ENCODE measurements around the gene LIPG.
"Not testable (repeated sequence)": the region's sequence is repeated elsewhere in the genome, so short reads cannot be mapped to it uniquely, and the experiment has no call there.

The LIPG gene

GRCh38 chr18:49573835-49574234 is 12.0 kb downstream of the LIPG start:
- no peak for DNase-seq (ENCODE audit: low read depth in 2 of 2)

- not testable (repeated sequence) for DNase-seq (ENCODE audit: low read depth in 2 of 2)
Observed at GRCh38 chr18:49579041-49579440, 17.2 kb downstream of the LIPG start.

- not testable (repeated sequence) for DNase-seq (ENCODE audit: low read depth in 2 of 2)
Observed at GRCh38 chr18:49579583-49579982, 17.7 kb downstream of the LIPG start.

GRCh38 chr18:49580279-49580678 is 18.4 kb downstream of the LIPG start:
- DNase-seq (ENCODE audit: low read depth in 2 of 2) = no peak

GRCh38 chr18:49581371-49581770 is 19.5 kb downstream of the LIPG start:
- no peak for DNase-seq (ENCODE audit: low read depth in 2 of 2)

DNA sequence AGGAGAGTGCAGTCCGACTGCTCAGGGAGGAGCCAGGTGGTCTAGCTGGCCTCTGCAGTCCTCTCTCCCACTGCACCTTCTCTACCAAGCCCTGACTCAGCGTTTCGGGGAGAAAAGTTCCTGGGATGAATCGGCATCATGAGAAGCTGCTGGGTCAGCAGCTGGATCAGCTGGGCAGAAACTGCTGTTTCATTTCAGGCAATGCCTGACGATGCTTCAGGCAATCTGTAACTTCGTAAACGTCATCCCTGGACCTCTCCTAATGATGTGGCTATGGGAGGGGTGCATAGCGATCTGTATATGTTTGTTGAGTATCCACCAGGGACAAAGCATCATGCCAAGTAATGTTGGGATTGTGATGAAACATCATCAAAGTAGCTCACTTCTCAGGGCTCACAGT is 20.7 kb downstream of the LIPG start:
- DNase-seq (ENCODE audit: low read depth in 2 of 2) = no peak

DNA sequence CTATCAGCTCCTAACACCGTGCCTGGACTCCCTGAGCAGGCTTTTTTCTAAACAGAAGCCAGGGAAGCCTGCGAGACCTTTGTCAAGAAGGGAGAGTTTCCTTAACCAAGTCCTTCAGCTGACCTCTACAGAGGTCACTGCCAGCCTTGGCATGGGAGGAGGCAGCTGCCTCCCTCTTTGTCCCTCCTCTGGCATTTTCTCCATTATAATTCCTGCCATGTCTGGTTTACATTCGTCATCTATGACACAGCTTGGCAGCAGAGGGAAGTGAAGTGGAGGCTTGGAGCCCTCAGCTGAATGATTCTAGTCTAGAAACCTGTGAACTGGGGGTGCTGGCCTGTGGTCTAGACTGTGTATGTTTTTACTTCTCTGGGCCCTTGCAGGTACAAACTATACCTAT is 22.5 kb downstream of the LIPG start:
- DNase-seq (ENCODE audit: low read depth in 2 of 2) = no peak

- not testable (repeated sequence) for DNase-seq (ENCODE audit: low read depth in 2 of 2)
Observed at GRCh38 chr18:49584951-49585350, 23.1 kb downstream of the LIPG start.

DNA sequence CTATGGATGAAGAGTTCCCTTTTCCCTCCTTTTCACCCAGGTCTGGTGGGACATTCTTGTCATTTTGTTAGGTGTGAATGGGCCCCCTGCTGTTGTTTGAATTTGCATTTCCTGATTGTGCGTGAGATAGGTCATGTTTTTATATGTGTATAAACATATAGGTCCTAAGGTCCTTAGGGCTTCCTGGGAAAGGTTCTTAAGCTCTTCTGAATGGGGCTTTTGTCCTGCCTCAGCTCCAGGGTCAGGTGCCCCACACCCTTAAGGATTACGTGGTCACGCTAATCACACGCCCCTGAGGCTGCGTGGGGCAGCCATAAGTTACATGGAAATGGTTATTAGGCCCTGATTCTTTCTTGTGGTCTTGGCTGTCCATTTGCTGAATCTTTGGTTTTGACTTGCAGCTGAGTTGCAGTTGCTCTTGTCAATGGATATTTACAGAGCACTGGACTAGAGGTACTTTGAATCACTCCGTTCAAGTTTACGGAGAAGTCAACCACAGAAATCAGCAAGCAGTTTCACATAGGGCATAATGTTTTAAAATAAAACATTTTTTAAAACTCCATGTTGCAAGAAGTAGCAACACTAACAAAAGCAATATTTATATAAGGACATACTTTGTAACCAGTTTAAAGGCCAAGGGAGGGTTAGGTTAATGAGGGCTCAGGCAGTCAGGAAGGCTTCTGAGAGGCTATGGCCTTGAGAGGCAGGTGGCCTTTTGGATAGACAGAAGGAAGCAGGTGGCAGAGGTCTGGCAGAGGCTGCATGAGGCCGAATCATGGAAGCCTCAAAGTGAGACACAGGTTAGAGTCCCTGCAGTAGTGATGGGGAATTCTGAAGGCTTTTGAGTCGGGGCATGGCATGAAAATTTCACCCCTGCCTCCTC is 24.2 kb downstream of the LIPG start:
- no peak for DNase-seq (ENCODE audit: low read depth in 2 of 2)

- DNase-seq (ENCODE audit: low read depth in 2 of 2) = no peak
Observed at GRCh38 chr18:49588171-49588570, 26.3 kb downstream of the LIPG start.

GRCh38 chr18:49588971-49589370 is 27.1 kb downstream of the LIPG start:
- DNase-seq (ENCODE audit: low read depth in 2 of 2) = no peak

- DNase-seq (ENCODE audit: low read depth in 2 of 2) = no peak
Observed at GRCh38 chr18:49590608-49591007, 28.8 kb downstream of the LIPG start.

DNA sequence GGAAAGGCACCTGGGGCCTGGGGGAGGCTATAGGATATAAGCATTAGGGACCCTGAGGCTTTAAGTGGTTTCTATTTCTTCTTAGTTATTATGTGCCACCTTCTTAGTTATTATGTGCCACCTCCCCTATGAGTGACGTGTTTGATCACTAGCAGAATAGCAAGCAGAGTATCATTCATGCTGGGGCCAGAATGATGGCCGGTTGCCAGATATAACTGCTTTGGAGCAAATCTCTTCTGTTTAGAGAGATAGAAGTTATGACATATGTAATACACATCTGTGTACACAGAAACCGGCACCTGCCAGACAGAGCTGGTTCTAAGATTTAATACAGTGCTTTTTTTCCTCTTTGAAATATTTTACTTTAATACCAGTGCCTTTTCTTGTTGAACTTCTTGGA is 29.4 kb downstream of the LIPG start:
- no peak for DNase-seq (ENCODE audit: low read depth in 2 of 2)

GRCh38 chr18:49591775-49592174 is 29.9 kb downstream of the LIPG start:
- DNase-seq (ENCODE audit: low read depth in 2 of 2) = no peak

DNA sequence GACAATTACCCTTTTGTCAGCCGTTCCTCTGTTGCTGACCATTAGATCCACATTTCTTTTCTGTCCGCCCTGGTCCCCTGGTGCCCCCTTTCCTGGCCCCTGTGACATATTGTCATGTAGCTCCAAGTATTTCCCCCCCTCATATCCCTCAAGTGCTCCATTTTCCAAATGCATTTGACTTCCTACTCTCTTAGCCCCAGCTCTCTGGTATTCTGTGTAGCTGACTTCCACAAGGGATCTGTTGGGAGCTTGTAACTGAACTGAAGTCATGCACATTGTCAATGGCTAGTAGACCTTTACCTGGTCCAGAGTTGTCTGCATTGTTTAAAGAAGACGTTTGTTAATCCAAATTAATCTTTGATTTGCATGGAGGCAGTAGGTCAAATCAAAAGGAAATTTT is 34.8 kb downstream of the LIPG start:
- no peak for DNase-seq (ENCODE audit: low read depth in 2 of 2)

DNA sequence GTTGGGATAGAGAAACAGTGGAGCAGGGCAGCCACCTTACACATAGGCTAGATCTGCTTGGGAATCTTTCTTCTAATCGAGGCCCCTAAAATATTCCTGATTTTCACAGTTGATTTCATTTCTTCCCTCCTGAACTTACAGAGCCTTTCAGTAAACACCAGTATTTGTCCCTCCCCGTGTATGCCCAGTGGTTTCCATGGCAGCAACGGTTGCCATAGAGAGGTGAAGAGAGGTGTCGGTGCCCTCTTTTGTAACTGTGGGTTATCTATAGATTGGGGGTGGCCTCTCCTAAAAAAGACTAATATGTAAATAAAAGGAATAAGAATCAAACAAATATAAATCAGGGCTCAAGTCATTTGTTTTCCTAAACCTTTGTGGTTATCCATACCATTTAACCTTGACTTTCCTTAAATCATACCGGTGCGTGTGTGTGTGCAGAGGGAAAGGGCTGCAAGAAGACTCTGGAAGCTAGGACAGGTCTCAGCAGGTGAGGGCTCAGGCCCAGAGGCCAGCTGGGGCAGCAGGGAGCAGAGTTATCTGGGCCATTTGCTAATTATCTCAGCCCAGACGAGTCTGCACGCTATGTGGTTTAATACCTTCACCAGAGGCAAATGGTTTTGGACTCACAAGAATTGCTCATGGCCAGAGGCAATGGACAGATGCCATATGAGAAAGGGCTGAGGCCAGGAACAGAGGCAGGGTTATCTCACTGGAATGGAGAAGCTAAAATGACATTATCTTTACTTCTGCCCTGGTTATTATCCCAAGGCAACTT is 35.5 kb downstream of the LIPG start:
- no peak for DNase-seq (ENCODE audit: low read depth in 2 of 2)

DNA sequence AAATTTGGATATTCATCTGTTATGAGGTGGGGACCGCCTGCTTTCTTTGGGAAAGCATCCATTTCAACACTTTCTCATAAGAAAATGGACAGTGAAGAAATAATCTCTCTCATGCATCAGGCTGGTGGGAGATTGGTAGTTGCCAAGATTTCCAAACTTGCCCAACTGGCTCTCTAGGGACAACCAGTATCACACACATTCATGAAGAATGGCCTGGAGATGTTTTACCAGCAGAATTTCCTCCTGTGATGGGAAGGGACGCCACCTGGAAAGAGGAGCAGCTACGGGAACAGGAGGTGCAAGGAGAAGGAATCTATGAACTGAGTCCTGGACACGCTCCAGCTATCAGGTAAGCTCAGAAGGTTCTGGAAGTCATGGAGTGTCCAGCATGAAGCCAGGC is 39.4 kb downstream of the LIPG start:
- DNase-seq (ENCODE audit: low read depth in 2 of 2) = no peak

- DNase-seq (ENCODE audit: low read depth in 2 of 2) = no peak
Observed at GRCh38 chr18:49608366-49609255, 46.8 kb downstream of the LIPG start.

- no peak for DNase-seq (ENCODE audit: low read depth in 2 of 2)
Observed at GRCh38 chr18:49609256-49610021, 47.6 kb downstream of the LIPG start.

- no peak for DNase-seq (ENCODE audit: low read depth in 2 of 2)
Observed at GRCh38 chr18:49610022-49610445, 48.2 kb downstream of the LIPG start.

DNA sequence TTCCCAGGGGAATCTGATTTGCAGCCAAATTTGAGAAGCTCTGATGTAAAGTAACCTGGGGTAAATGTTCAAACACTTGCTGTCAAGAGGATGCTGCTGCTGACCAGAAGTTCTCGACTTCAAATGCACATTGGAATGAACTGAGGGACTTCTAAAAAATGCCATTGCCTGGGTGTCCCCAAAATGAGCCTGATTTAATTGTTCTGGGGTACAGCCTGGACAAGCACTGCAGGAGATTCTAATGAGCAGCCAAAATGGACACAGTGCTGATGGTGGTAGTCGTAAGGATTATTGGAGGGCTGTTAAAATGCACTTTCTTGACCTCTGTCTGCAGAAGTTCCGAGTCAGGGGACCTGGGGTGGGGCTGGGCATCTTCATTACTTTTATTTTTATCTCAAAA is 49.5 kb downstream of the LIPG start:
- no peak for DNase-seq (ENCODE audit: low read depth in 2 of 2)

Data from stimulated activated CD8-positive, alpha-beta memory T cell treated with anti-CD3 and anti-CD28 coated beads, Interleukin-2, amount 100 ng/mL, for 1 hour (primary cell).